Kidney (tissue), 22 donors: ENCODE measurements around the gene CALML4. TPM values are rescaled to one million over a fixed set of nuclear protein-coding genes. Genes with fewer than 3 reads are reported as not detected.

Source experiments
- DNase-seq, 5 donors: peaks; one replicate each; pipeline ENCODE4 v3.0.0-alpha.2; 2013 to 2020
- FAIRE-seq: peaks from 2 replicates; lab custom pipeline; 2012; peaks lifted over from hg19 to GRCh38; lab: Jason Lieb, UNC
- H3K27ac ChIP-seq, 2 donors: one replicate each; pipeline ENCODE4 v1.7.0; 2013; ENCODE audit warnings: low read depth in 2 of 2, low read length in 2 of 2, inconsistent platforms in 1 of 2
- H3K27me3 ChIP-seq: one replicate; pipeline ENCODE4 v1.7.1; 2013; ENCODE audit warnings: low read length, inconsistent platforms; ENCODE audit not compliant: control insufficient read depth, insufficient read depth
- H3K36me3 ChIP-seq, 3 donors: one replicate each; pipeline versions ENCODE4 v1.7.0 to v1.7.1; 2013; ENCODE audit warnings: low read length in 3 of 3, control low read depth in 1 of 3, inconsistent platforms in 1 of 3; ENCODE audit not compliant: insufficient read depth in 3 of 3, control insufficient read depth in 2 of 3
- H3K4me1 ChIP-seq, 3 donors: one replicate each; pipeline versions ENCODE4 v1.7.0 to v1.7.1; 2013; ENCODE audit warnings: low read length in 3 of 3, inconsistent platforms in 1 of 3, low read depth in 1 of 3; ENCODE audit not compliant: control insufficient read depth in 2 of 3, insufficient read depth in 2 of 3
- H3K4me3 ChIP-seq, 3 donors: one replicate each; pipeline versions ENCODE4 v1.7.0 to v1.8.1; 2013; ENCODE audit warnings: low read length in 3 of 3, control low read depth in 1 of 3, inconsistent platforms in 1 of 3
- H3K9ac ChIP-seq, 3 donors: one replicate each; pipeline versions ENCODE4 v1.7.0 to v1.7.1; 2013; ENCODE audit warnings: low read length in 3 of 3, control low read depth in 1 of 3, inconsistent platforms in 1 of 3
- H3K9me3 ChIP-seq, 3 donors: one replicate each; pipeline versions ENCODE4 v1.7.0 to v1.7.1; 2013; ENCODE audit warnings: low read length in 3 of 3, control low read depth in 1 of 3, inconsistent platforms in 1 of 3; ENCODE audit not compliant: control insufficient read depth in 2 of 3, insufficient read depth in 1 of 3
- CTCF ChIP-seq: IDR thresholded peaks from 3 replicates; pipeline ENCODE4 v1.5.1; 2012; ENCODE audit warnings: mild to moderate bottlenecking, moderate library complexity, borderline replicate concordance; ENCODE audit not compliant: insufficient read depth; ENCODE audit errors: extremely low read depth
- intact Hi-C: fragments of 100-400 bp; cut with DNase I; formaldehyde crosslinking; loops from one replicate; pipeline ENCODE4 v1.11.1; 2022
- long read RNA-seq, 10 donors: library from polyadenylated mRNA in 1 of 10; unstranded in 1 of 10; transcript quantifications; one replicate each; pipeline ENCODE4 v2.0.0 and lab custom pipeline, GENCODE V29; 2021 to 2026
- polyA plus RNA-seq: library from polyadenylated mRNA; stranded (reverse); fragments of 350-450 nt; fragmentation: Illumina TruSeq; extraction: RNeasy Lipid Tissue Mini Kit (QIAGEN cat#74804); gene quantifications from one replicate; pipeline ENCODE4 v1.2.3, GENCODE V29; 2014; ENCODE audit warnings: low read depth, low replicate concordance; ENCODE audit not compliant: insufficient read depth
- total RNA-seq: library from RNA; stranded (reverse); fragmentation: NEBNext Ultra II Directional; extraction: Animal tissue kit (Norgen Biotek cat#: 25700); gene quantifications from one replicate; pipeline ENCODE4 v1.2.1, GENCODE V29; 2021
- donor health status: control.
- donor health status: control.
- donor health status: control.
- donor health status: control.
- donor health status: control.
- donor health status: DM: yes; HTN: yes; CAD: no.
- donor health status: Normal renal cell carcinoma (clear cell type).

The CALML4 gene
- 17.4 TPM for total RNA-seq
- 54.7 TPM for polyA plus RNA-seq
- long read RNA-seq, donor 1, full-length matches to known transcripts, result 13 of 13 reads
- long read RNA-seq, donor 1, partial matches to known transcripts, result 0 of 13 reads
- long read RNA-seq, donor 1, other reads (novel, unspliced or antisense), result 0 of 13 reads
- long read RNA-seq, donor 2, transcript CALML4-206 (5 exons, 987 nt), result major isoform, 14 of 19 reads
- long read RNA-seq, donor 2, partial matches to known transcripts, result 0 of 19 reads
- long read RNA-seq, donor 2, other reads (novel, unspliced or antisense), result 0 of 19 reads
- long read RNA-seq, donor 3, full-length matches to known transcripts, result 25 of 25 reads
- long read RNA-seq, donor 3, partial matches to known transcripts, result 0 of 25 reads
- long read RNA-seq, donor 3, other reads (novel, unspliced or antisense), result 0 of 25 reads
- long read RNA-seq, donor 4, full-length matches to known transcripts, result 10 of 10 reads
- long read RNA-seq, donor 4, partial matches to known transcripts, result 0 of 10 reads
- long read RNA-seq, donor 4, other reads (novel, unspliced or antisense), result 0 of 10 reads
- long read RNA-seq, donor 5, result 0 reads
- long read RNA-seq, donor 6, full-length matches to known transcripts, result 41 of 49 reads
- long read RNA-seq, donor 6, partial matches to known transcripts, result 8 of 49 reads
- long read RNA-seq, donor 6, other reads (novel, unspliced or antisense), result 0 of 49 reads
- long read RNA-seq, donor 7, full-length matches to known transcripts, result 10 of 12 reads
- long read RNA-seq, donor 7, partial matches to known transcripts, result 1 of 12 reads
- long read RNA-seq, donor 7, other reads (novel, unspliced or antisense), result 1 of 12 reads
- long read RNA-seq, donor 8, full-length matches to known transcripts, result 12 of 12 reads
- long read RNA-seq, donor 8, partial matches to known transcripts, result 0 of 12 reads
- long read RNA-seq, donor 8, other reads (novel, unspliced or antisense), result 0 of 12 reads
- long read RNA-seq, donor 9, full-length matches to known transcripts, result 9 of 9 reads
- long read RNA-seq, donor 9, partial matches to known transcripts, result 0 of 9 reads
- long read RNA-seq, donor 9, other reads (novel, unspliced or antisense), result 0 of 9 reads
- long read RNA-seq, donor 10, full-length matches to known transcripts, result 20 of 30 reads
- long read RNA-seq, donor 10, partial matches to known transcripts, result 10 of 30 reads
- long read RNA-seq, donor 10, other reads (novel, unspliced or antisense), result 0 of 30 reads

DNA sequence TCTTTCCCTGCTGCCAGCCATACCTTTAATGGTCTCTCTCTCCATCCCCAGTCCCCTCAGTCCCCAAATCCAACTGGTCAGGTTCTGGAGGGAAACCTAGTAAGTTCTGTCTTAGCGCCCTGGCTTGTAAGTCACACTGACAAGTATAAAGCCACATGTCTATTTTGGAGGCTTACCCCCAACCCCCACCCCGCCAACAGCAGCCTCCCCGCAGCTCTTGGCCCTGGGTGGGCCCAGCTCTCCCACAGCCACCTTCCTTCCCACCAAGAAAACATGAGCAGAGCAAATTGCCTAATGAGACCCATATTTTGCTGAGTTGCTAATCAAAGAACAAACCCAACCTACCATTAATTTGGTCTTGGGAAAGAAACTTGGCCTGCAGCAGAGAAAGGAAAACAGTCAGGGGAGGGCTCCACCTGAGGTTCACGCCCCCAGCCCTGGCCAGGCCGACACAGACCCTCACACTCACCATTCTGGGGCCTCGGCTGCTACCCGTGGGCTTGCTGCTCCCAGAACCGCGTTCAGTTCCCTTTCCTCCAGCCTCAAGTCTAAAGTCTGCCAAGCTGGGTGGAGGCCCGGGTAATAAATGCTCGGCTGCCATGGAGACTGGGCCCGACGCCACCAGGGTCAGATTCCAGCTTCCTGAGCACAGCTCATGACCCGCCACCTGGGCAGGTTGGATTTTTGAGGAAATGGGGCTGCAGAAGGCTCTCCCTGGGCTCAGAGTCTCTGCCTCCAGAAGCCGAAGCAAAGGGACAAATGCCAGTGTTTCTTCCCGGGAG is at the start of gene CALML4:
Gene CALML4 (minus strand): TSS at position 557 of the 782 bp plus-strand sequence. CDS start 85 bp downstream, at position 472.
- H3K4me1 ChIP-seq, result peaks cover 0 to 17% (median 10%) of the 10 kb centered on the region in 3 donors
- peak within 1 kb of the TSS; percentile 59 to 64 for H3K27ac ChIP-seq
- no peak for TF ChIP-seq CTCF
- H3K27me3 ChIP-seq, result no peaks in the 10 kb centered on the region
- peak; percentile 81 to 92 (median 90) for DNase-seq
- intact Hi-C loops, result no loop called here
- H3K9me3 ChIP-seq, result no peaks in the 10 kb centered on the region
- no peaks in the 10 kb centered on the region for H3K36me3 ChIP-seq
- peak within 1 kb of the TSS in 1 of 3 donors; percentile 61 for H3K9ac ChIP-seq
- peak within 1 kb of the TSS; percentile 11 to 53 (median 52) for H3K4me3 ChIP-seq
- FAIRE-seq, result peak; percentile 15

GRCh38 chr15:68252925-68253534 is 47.9 kb upstream of the CALML4 start:
- intact Hi-C loops, result no loop called here
- Histone ChIP-seq H3K27me3 (no peaks in the 10 kb centered on the region), H3K27ac (no peak overlapping the region), H3K4me1 (peaks cover 0 to 7% (median 0%) of the 10 kb centered on the region in 3 donors), H3K9ac (no peak overlapping the region), H3K36me3 (no peaks in the 10 kb centered on the region), H3K9me3 (no peaks in the 10 kb centered on the region), H3K4me3 (peak overlapping the region in 1 of 3 donors; percentile 3)
- DNase-seq, result peak in 3 of 5 donors; percentile 29 to 93 (median 84)
- TF ChIP-seq CTCF, result peak; percentile 80
- FAIRE-seq, result peak; percentile 68
